NCI-H82 treated with DMSO at 0.1 percent for 48 hours (cell line): ENCODE data around the gene ATP6V0A1.
A peak's percentile ranks its signal among the peaks of the same experiment; 100 is the strongest.

Experiments
- DNase-seq: peaks from one replicate; lab custom pipeline; 2025; ENCODE audit not compliant: unreplicated experiment; lab: John Stamatoyannopoulos, UW

The ATP6V0A1 gene

DNA sequence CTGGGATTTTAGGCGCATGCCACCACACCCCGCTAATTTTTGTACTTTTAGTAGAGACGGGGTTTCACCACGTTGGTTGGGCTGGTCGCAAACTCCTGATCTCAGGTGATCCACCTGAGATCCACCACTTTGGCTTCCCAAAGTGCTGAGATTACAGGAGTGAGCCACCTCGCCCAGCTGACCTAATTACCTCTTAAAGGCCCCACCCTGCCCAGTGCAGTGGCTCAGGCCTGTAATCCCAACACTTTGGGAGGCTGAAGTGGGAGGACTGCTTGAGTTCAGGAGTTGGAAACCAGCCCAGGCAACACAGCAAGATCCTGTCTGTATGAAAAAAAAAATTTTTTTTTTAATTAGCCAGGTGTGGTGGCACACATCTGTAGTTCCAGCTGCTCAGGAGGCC is 100.4 kb downstream of the ATP6V0A1 start:
- peak; percentile 4 for DNase-seq

DNA sequence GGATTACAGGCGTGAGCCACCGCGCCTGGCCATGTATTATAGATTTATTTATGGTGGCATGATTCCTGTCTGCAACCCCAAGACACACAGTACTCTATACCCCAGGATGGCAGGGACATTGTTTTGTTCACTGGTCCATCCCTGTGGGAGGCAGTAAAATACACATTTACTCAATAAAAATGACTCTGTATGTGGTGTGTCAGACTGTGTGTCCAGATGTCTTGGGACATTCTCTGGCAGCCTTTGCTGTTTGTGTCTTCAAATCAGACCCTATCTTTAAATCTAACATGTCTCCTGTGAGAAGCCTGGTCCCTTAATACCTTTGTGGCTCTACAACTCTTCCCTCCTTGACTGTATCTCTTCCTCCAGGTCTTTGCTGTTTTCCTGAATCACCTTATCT is 101.6 kb downstream of the ATP6V0A1 start:
- no peak for DNase-seq

DNA sequence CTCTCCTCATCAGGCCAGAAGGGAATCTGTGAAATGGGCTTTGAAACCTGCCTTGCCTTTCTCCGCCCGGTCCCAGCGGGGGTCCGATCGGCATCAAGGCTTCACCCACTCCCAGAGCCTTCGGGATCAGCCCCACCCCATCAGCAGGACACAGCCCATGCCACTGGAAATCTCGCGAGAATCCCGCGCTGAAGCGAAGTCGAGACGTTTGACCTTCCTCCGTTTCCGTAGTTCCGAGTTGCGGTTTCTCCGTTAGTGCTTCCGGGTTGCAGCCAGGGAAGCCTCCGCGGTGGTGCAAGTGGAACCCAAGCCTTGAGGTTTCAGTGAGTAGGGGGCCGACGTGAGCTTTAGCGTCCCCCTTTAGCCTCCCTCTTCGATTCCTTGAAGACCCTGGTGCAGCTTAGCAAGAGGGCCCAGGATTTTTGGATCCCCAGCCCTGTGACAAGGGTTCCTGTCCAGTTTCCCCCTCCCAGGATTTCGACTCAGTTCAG is 103.3 kb downstream of the ATP6V0A1 start, which contains the start of gene COASY:
Gene COASY (plus strand): TSS at position 252 of the 491 bp plus-strand sequence. CDS start 475 bp downstream, outside the sequence.
- DNase-seq = peak; percentile 91

GRCh38 chr17:42562388-42563142 is 103.9 kb downstream of the ATP6V0A1 start:
- DNase-seq = no peak

DNA sequence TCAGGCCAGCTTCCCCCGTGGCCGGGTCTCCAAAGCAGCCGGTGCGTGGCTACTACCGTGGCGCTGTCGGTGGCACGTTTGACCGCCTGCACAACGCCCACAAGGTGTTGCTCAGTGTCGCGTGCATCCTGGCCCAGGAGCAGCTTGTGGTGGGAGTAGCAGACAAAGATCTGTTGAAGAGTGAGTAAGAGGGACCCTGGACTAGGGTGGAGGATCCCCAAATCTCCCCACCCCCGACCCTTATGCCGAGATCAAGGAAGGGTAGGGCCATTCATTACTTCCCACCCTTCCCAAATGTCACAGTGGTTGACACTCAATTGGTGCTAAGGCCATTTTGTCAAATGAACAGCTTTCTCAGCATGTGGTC is 104.4 kb downstream of the ATP6V0A1 start:
- DNase-seq = no peak

DNA sequence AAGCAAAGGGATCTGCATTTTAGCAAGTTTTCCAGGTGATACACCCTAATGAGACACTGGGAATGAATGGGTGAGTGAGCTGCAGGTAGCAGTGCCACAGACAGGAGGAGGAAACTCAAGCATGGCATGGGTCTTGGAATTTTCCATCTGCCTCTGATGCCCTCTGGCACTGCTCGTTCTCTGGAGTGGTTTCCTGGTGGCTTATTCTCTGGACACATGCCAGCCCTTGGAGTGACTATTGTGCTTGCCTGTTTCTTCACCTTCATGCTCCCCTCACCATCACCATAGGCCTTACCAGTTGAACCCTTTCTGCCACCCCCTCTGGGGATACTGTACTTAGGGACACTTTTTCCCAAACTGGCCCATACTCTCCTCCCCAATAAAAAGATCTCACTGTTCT is 104.9 kb downstream of the ATP6V0A1 start:
- no peak for DNase-seq

DNA sequence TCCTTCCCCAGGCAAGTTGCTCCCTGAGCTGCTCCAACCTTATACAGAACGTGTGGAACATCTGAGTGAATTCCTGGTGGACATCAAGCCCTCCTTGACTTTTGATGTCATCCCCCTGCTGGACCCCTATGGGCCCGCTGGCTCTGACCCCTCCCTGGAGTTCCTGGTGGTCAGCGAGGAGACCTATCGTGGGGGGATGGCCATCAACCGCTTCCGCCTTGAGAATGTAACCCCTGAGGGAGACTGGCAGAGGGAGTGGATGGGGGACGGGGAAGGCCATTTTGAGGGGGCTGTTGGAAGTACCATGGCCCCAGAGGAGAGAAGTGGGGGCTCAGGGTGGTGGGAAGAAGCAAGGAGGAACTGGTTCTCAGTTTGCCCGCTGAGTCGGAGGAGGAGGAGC is 105.3 kb downstream of the ATP6V0A1 start:
- no peak for DNase-seq

DNA sequence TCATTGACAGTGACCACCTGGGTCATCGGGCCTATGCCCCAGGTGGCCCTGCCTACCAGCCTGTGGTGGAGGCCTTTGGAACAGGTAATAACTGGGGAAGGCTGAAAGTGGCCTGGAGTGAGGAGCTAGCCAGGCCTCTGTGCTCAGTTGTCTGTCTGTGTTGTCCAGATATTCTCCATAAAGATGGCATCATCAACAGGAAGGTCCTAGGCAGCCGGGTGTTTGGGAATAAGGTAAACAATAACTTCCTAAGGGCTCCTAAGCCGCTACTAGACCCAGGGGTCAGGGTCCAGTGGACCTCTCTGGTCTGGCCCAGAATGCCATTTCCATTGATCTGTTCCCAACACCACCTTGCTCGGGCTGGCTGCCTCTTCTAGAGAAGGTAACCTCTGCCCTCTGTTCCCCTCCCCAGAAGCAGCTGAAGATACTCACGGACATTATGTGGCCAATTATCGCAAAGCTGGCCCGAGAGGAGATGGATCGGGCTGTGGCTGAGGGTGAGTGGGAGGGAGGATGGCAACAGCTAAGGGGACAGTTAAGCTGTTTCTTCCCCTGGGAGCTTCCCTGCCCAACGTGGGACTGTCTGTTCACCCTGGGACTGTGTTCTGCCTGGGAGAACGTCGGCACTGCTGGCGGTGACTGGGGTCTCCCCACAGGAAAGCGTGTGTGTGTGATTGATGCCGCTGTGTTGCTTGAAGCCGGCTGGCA is 106.3 kb downstream of the ATP6V0A1 start:
- no peak for DNase-seq

DNA sequence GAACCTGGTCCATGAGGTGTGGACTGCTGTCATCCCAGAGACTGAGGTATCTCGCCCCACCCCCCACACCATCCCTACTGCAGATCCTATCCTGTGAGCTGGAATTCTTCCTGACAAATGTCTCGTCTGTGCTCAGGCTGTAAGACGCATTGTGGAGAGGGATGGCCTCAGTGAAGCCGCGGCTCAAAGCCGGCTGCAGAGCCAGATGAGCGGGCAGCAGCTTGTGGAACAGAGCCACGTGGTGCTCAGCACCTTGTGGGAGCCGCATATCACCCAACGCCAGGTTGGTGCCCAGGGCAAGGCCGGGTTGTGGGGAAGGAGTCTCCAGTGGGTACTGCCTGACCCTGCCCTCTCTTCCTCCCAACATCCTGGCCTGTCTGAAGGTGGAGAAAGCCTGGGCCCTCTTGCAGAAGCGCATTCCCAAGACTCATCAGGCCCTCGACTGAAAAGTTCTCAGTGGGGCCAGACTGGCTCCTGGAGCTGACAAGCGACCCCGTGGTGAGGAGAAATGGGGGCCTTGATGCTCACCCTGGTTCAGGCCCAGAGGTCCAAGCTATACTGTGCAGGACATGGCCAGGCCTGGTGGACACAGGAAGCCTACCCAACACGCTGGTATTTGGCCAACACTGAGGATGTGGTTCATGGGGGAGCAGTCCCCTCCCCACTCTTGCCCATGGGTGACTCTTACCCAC is 107.0 kb downstream of the ATP6V0A1 start:
- no peak for DNase-seq

GRCh38 chr17:42566215-42566882 is 107.7 kb downstream of the ATP6V0A1 start:
- DNase-seq = no peak

DNA sequence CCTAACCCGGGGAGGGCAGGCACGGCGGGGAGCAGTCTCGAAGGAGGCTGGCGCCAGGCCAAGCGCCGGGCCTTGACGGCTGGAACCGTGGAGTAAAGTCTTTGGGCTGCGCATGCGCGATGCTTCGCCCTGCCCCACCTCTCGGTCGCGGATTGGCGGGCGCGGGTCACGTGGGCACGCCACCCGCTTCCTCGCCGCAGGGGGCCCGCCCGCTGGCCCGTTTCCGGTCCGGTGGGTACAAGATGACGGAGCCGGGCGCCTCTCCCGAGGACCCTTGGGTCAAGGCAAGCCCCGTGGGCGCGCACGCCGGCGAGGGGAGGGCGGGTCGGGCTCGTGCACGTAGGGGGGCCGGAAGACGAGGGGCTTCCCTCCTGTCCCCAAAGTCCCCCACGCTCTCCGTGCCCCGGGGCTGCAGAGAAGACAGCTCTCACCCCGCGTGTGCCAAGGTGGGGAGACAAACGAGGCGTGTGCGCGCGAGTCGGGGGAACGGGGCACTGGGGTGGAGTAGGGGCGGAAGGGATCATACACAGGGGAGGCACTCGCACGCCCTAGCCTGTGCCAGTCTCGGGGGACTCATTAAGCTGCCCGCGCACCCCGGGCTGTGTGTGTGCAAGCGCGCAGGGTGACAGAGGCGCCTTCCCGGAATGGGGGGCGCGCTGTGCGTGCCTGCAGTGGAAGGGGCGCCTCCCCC is 108.3 kb downstream of the ATP6V0A1 start, which contains the start of gene MLX:
Gene MLX (plus strand): TSS at position 218 of the 691 bp plus-strand sequence. CDS start 25 bp downstream, at position 243.
- peak; percentile 80 for DNase-seq

- DNase-seq = no peak
Observed at GRCh38 chr17:42568341-42569111, 109.8 kb downstream of the ATP6V0A1 start.

GRCh38 chr17:42571435-42572225 is 113.0 kb downstream of the ATP6V0A1 start:
- DNase-seq = no peak
